ENCODE measurements around the gene POFUT2.

Gene POFUT2

DNA sequence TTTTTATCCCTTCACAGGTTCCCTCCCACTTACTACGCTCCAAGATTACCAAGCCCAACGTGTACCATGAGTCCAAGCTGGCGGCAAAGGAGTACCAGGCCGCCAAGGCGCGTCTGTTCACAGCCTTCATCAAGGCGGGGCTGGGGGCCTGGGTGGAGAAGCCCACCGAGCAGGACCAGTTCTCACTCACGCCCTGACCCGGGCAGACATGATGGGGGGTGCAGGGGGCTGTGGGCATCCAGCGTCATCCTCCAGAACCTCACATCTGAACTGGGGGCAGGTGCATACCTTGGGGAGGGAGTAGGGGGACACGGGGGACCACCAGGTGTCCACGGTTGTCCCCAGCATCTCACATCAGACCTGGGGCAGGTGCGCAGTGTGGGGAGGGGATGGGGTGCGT is 65.7 kb downstream of the POFUT2 start:
- no peak for DNase-seq (ENCODE audit: low read depth in 2 of 2)
- TF ChIP-seq, protein P1, sequence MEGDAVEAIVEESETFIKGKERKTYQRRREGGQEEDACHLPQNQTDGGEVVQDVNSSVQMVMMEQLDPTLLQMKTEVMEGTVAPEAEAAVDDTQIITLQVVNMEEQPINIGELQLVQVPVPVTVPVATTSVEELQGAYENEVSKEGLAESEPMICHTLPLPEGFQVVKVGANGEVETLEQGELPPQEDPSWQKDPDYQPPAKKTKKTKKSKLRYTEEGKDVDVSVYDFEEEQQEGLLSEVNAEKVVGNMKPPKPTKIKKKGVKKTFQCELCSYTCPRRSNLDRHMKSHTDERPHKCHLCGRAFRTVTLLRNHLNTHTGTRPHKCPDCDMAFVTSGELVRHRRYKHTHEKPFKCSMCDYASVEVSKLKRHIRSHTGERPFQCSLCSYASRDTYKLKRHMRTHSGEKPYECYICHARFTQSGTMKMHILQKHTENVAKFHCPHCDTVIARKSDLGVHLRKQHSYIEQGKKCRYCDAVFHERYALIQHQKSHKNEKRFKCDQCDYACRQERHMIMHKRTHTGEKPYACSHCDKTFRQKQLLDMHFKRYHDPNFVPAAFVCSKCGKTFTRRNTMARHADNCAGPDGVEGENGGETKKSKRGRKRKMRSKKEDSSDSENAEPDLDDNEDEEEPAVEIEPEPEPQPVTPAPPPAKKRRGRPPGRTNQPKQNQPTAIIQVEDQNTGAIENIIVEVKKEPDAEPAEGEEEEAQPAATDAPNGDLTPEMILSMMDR (IDR thresholded peaks at IDR 0.05; ENCODE audit: low read depth, low read length): no peak
- H3K4me3 ChIP-seq (replicated peaks in 1 of 2; ENCODE audit: low read depth in 2 of 2, low read length in 2 of 2): no peak overlapping the region

DNA sequence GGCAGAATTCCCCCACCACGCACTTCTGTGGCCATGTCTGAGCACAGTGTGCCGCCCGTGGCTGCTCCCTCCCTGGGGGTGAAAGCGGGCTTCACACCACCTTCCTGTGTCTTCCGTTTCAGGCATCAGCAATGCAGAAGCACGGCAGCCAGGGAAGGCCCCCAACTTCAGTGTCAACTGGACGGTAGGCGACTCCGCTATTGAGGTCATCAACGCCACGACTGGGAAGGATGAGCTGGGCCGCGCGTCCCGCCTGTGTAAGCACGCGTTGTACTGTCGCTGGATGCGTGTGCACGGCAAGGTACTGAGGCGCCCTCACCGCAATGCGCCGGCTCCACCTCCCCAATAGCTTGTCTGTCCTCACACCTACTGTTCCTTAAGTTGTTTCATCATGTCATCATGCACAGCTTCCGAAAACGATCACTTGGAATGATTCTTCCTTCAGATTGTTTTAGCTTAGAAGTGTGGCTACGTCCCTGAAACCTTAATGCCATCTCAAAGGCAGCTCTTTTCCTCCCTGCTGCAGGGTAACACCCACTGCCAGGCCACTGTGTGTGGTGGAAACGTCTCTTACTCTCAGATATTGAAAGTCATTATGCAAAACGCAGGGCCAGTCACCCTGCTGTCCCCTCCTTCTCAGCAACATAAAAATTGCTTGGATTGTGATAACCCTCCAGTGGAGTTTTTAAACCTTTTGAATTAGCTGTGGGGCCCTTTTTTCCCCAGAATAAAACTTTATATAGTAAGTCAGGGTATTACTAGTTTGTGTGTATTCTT is 66.8 kb downstream of the POFUT2 start:
- no peak for DNase-seq (ENCODE audit: low read depth in 2 of 2)
- no peak overlapping the region for H3K4me3 ChIP-seq (replicated peaks in 1 of 2; ENCODE audit: low read depth in 2 of 2, low read length in 2 of 2)
- TF ChIP-seq, protein P1 (IDR thresholded peaks at IDR 0.05; ENCODE audit: low read depth, low read length): no peak

DNA sequence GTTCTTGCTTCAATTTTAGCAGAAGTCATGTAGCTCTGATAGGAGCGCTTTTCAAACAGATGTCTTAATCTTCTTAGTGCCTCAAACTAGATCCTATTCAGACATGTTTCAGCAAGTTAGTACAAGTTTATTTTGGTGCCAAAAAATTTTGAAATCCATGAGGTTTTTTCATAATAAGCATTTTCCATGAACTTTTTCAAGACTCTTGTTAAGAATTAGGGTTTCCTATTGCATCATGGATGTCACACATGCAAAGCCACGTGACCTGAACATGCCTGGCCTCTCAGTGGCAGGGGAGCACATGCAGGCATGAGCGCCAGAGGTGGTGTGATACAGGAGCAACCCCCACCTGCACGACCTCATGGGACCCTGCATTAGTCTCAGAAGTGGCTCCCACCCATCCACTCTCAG is 67.6 kb downstream of the POFUT2 start:
- no peak overlapping the region for H3K4me3 ChIP-seq (replicated peaks in 1 of 2; ENCODE audit: low read depth in 2 of 2, low read length in 2 of 2)
- DNase-seq (ENCODE audit: low read depth in 2 of 2): peak; percentile 39 to 70
- TF ChIP-seq, protein P1 (IDR thresholded peaks at IDR 0.05; ENCODE audit: low read depth, low read length): no peak

DNA sequence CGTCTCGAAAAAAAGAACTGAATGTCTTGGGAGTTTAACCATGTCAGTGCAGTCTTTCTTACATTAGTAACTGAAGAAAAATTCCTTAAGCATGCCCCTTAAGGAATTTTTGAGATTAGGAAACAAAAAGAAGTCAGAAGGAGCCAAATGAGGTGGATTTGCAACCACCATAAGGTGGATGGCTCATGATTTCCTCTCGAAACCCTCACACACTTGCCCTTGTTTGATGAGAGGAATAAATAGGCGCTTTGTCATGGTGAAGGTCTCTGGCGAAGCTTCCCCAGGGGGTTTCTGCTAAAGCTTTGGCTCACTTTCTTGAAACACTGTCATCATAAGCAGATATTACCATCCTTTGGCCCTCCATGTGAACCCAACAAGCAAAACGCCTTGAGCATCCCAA is 68.2 kb downstream of the POFUT2 start:
- peak; percentile 14 to 21 for DNase-seq (ENCODE audit: low read depth in 2 of 2)
- TF ChIP-seq, protein P1 (IDR thresholded peaks at IDR 0.05; ENCODE audit: low read depth, low read length): no peak
- H3K4me3 ChIP-seq (replicated peaks in 1 of 2; ENCODE audit: low read depth in 2 of 2, low read length in 2 of 2): no peak overlapping the region

DNA sequence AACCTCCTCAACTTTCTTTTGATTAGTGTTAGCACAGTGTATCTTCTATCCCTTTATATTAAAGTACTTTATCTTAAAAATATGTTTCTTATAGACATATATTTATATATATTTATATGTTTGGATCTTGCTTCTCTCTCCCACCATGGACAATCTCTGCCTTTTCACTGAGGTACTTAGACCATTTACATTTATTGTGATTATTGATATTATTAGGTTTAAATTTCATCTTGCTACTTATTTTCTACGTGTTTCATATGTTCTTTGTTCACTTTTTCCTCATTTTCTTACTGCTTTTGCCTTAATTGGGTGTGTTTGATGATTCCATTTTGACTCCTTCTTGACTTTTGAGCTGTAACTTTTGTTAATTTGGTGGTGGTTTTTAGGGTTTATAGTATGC is 70.7 kb downstream of the POFUT2 start:
- TF ChIP-seq, protein P1 (IDR thresholded peaks at IDR 0.05; ENCODE audit: low read depth, low read length): no peak
- DNase-seq (ENCODE audit: low read depth in 2 of 2): no peak

DNA sequence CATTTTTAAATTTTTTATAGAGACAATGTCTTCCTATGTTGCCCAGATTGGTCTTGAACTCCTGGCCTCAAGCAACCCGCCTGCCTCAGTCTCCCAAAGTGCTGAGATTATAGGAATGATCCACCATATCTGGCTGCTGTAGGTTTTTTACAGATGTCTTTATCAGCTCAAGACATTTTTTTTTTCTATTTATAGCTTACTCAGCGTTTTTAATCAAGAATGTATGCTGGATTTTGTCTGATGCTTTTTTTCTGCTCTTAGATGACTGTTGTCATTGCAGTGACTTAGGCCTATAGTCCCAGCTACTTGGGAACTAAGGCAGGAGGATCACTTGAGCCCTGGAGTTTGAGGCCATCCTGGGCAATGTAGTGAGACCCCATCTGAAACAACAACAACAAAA is 72.5 kb downstream of the POFUT2 start:
- TF ChIP-seq, protein P1 (IDR thresholded peaks at IDR 0.05; ENCODE audit: low read depth, low read length): no peak
- DNase-seq (ENCODE audit: low read depth in 2 of 2): no peak
- H3K4me3 ChIP-seq (replicated peaks in 1 of 2; ENCODE audit: low read depth in 2 of 2, low read length in 2 of 2): no peak overlapping the region

More for the DNA sequence above, 70.7 kb downstream of the POFUT2 start:
- H3K4me3 ChIP-seq (replicated peaks in 1 of 2; ENCODE audit: low read depth in 2 of 2, low read length in 2 of 2): no peak overlapping the region

All from cardiac fibroblast (primary cell).